Loucy (cell line): Measurements from ENCODE around the gene SMS.

ENCODE experiments used
- H2AFZ ChIP-seq: fragments of 200-600 bp; sonication (generic); 2 replicates; pipeline ENCODE4 v1.6.0; 2016; ENCODE audit warnings: antibody characterized with exemption, mild to moderate bottlenecking, low read length, moderate library complexity
- H3F3A ChIP-seq: fragments of 200-600 bp; 2 replicates; pipeline ENCODE4 v1.6.0; 2016; ENCODE audit warnings: antibody characterized with exemption, low read depth, mild to moderate bottlenecking
- H3K27me3 ChIP-seq: fragments of 200-600 bp; sonication (generic); 2 replicates; pipeline ENCODE4 v1.6.1; 2014; ENCODE audit warnings: low read length, mild to moderate bottlenecking; ENCODE audit not compliant: insufficient read depth, poor library complexity, severe bottlenecking
- H3K36me3 ChIP-seq: fragments of 200-600 bp; sonication (generic); 2 replicates; pipeline ENCODE4 v1.6.1; 2016; ENCODE audit warnings: low read length; ENCODE audit not compliant: insufficient read depth
- H3K4me1 ChIP-seq: fragments of 200-600 bp; sonication (generic); 2 replicates; pipeline ENCODE4 v1.5.1; 2014; ENCODE audit warnings: low read length, mild to moderate bottlenecking; ENCODE audit not compliant: insufficient read depth, poor library complexity, severe bottlenecking
- H3K4me2 ChIP-seq: fragments of 200-600 bp; sonication (generic); 2 replicates; pipeline ENCODE4 v1.6.0; 2014; ENCODE audit warnings: antibody characterized with exemption, low read length, low read depth, mild to moderate bottlenecking; ENCODE audit not compliant: poor library complexity, severe bottlenecking
- H3K4me3 ChIP-seq: fragments of 200-600 bp; sonication (generic); 2 replicates; pipeline ENCODE4 v1.5.1; 2014; ENCODE audit warnings: low read length, mild to moderate bottlenecking, mixed read lengths; ENCODE audit not compliant: poor library complexity, severe bottlenecking
- H3K79me2 ChIP-seq: fragments of 200-600 bp; sonication (generic); 2 replicates; pipeline ENCODE4 v1.6.1; 2014; ENCODE audit warnings: low read length; ENCODE audit not compliant: insufficient read depth
- H3K9ac ChIP-seq: fragments of 200-600 bp; sonication (generic); 2 replicates; pipeline ENCODE4 v1.6.0; 2014; ENCODE audit warnings: mild to moderate bottlenecking, low read depth, low read length, moderate library complexity; ENCODE audit not compliant: poor library complexity, severe bottlenecking
- H3K9me2 ChIP-seq: fragments of 200-600 bp; sonication (generic); replicated peaks from 2 replicates; pipeline ENCODE4 v1.6.1; 2016; ENCODE audit warnings: low read depth, low read length, mixed read lengths
- H3K9me3 ChIP-seq: fragments of 200-600 bp; sonication (generic); 2 replicates; pipeline ENCODE4 v1.6.1; 2014; ENCODE audit warnings: mild to moderate bottlenecking, antibody characterized with exemption, low read length, low read depth; ENCODE audit not compliant: insufficient read depth
- H4K20me1 ChIP-seq: fragments of 200-600 bp; sonication (generic); 2 replicates; pipeline ENCODE4 v1.6.0; 2014; ENCODE audit warnings: antibody characterized with exemption, low read length, mild to moderate bottlenecking; ENCODE audit not compliant: insufficient read depth, poor library complexity, severe bottlenecking
- EZH2phosphoT487 ChIP-seq: fragments of 200-600 bp; IDR thresholded peaks from 2 replicates; pipeline ENCODE4 v1.6.1; 2018; ENCODE audit warnings: antibody characterized with exemption, mild to moderate bottlenecking, moderate library complexity, borderline replicate concordance
- TF ChIP-seq, protein P1 (sequence below): fragments of 200-600 bp; sonication (generic); conservative IDR thresholded peaks from 2 replicates; pipeline ENCODE4 v1.5.1; 2014; ENCODE audit warnings: mild to moderate bottlenecking, antibody characterized with exemption, low read length

SMS gene

DNA sequence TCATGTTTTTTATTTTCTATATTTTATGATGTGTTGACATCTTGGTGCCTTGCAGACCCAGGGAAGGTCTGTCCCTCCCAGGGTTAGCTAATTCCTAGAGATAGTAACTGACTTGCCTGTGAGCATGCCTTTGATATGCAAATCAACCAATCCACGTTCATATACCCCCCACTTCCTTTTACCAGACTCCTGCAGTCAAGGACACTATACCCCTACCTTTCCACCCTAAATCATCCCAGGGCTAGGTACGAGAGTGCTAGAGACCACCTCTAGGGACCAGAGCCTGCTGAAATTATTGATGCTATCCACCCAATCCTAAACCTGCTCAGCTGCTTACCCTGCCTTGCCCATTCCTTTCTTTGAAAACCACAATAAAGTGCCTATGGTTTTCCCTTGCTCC is 84.1 kb downstream of the SMS start:
- no peak for TF ChIP-seq EZH2phosphoT487
- TF ChIP-seq, protein P1, sequence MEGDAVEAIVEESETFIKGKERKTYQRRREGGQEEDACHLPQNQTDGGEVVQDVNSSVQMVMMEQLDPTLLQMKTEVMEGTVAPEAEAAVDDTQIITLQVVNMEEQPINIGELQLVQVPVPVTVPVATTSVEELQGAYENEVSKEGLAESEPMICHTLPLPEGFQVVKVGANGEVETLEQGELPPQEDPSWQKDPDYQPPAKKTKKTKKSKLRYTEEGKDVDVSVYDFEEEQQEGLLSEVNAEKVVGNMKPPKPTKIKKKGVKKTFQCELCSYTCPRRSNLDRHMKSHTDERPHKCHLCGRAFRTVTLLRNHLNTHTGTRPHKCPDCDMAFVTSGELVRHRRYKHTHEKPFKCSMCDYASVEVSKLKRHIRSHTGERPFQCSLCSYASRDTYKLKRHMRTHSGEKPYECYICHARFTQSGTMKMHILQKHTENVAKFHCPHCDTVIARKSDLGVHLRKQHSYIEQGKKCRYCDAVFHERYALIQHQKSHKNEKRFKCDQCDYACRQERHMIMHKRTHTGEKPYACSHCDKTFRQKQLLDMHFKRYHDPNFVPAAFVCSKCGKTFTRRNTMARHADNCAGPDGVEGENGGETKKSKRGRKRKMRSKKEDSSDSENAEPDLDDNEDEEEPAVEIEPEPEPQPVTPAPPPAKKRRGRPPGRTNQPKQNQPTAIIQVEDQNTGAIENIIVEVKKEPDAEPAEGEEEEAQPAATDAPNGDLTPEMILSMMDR, result no peak
- no peaks in the 10 kb centered on the region for H3K79me2 ChIP-seq
- no peak overlapping the region for H3K9ac ChIP-seq
- H3K4me1 ChIP-seq, result no peaks in the 10 kb centered on the region
- H2AFZ ChIP-seq, result no peak overlapping the region
- no peaks in the 10 kb centered on the region for H3K27me3 ChIP-seq
- H3K4me3 ChIP-seq, result no peak overlapping the region
- no peak overlapping the region for H3K4me2 ChIP-seq
- no peaks in the 10 kb centered on the region for H3K9me3 ChIP-seq
- H3F3A ChIP-seq, result no peaks in the 10 kb centered on the region
- H3K36me3 ChIP-seq, result no peaks in the 10 kb centered on the region
- H4K20me1 ChIP-seq, result no peaks in the 10 kb centered on the region
- H3K9me2 ChIP-seq, result no peaks in the 10 kb centered on the region

DNA sequence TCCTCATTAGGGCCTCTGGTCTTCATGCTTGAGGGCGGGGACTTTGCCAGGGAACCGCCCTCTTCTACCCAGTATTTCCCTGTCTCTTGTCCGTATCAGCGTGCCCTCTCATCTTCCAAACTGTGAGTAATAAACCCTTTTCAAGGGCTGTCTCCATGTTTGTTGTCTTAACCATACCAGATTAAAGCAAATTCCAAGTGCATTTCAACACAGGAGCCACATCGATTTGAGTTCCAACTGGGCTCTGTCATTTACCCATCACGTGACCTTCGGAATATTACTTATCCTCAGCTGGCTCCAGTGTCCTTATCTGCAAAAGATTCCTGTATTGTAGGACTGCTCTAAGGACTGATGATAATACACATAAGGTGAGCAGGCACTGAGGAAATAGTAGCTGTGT is 85.2 kb downstream of the SMS start:
- Histone ChIP-seq H3K36me3 (no peaks in the 10 kb centered on the region), H3K9me3 (no peaks in the 10 kb centered on the region), H3K4me2 (no peak overlapping the region), H3K4me3 (no peak overlapping the region), H3K79me2 (no peaks in the 10 kb centered on the region), H3K27me3 (no peaks in the 10 kb centered on the region), H3F3A (no peaks in the 10 kb centered on the region), H2AFZ (no peak overlapping the region), H3K9ac (no peak overlapping the region), H4K20me1 (no peaks in the 10 kb centered on the region), H3K4me1 (no peaks in the 10 kb centered on the region), H3K9me2 (no peaks in the 10 kb centered on the region)
- no peak for TF ChIP-seq EZH2phosphoT487
- TF ChIP-seq, protein P1, result no peak

DNA sequence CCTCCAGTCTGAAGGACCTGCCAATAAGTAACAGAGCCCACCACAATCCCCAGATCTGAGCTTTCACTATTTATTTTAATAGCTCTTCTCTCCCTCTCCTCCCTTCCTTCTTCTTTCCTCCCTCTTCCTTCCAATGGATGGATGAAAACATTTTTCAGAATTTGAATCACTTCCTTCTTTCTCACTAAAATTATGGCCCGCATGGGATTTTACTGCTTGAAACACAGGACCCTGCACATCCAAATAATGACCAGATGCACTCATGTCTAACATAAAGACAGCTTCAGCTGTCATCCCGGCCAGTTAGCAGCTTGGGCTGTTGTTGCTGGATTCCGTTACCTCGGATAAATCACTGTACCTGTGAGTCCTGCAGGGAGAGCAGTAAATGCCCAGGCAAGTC is 86.2 kb downstream of the SMS start:
- H3K79me2 ChIP-seq, result no peaks in the 10 kb centered on the region
- no peak overlapping the region for H3K4me3 ChIP-seq
- no peaks in the 10 kb centered on the region for H3K9me2 ChIP-seq
- H3K4me1 ChIP-seq, result no peaks in the 10 kb centered on the region
- no peaks in the 10 kb centered on the region for H3K36me3 ChIP-seq
- H3K27me3 ChIP-seq, result no peaks in the 10 kb centered on the region
- H3K9me3 ChIP-seq, result no peaks in the 10 kb centered on the region
- no peaks in the 10 kb centered on the region for H4K20me1 ChIP-seq
- H3F3A ChIP-seq, result no peaks in the 10 kb centered on the region
- TF ChIP-seq, protein P1, result no peak
- no peak for TF ChIP-seq EZH2phosphoT487
- no peak overlapping the region for H3K9ac ChIP-seq
- H2AFZ ChIP-seq, result no peak overlapping the region
- no peak overlapping the region for H3K4me2 ChIP-seq
